AG09319 (cell line): ENCODE data around the gene GUCY1A1.

Experiments
- DNase-seq: peaks from one replicate; pipeline ENCODE4 v3.0.0-alpha.2; 2010; ENCODE audit warnings: low read depth; ENCODE audit errors: extremely low read depth
- CTCF ChIP-seq: IDR thresholded peaks from 2 replicates; pipeline ENCODE4 v1.5.1; 2011; ENCODE audit warnings: low read depth, mild to moderate bottlenecking, inconsistent platforms, low read length, moderate library complexity

The GUCY1A1 gene

GRCh38 chr4:155773196-155773800 is 106.7 kb downstream of the GUCY1A1 start:
- no peak for DNase-seq
- no peak for TF ChIP-seq CTCF

DNA sequence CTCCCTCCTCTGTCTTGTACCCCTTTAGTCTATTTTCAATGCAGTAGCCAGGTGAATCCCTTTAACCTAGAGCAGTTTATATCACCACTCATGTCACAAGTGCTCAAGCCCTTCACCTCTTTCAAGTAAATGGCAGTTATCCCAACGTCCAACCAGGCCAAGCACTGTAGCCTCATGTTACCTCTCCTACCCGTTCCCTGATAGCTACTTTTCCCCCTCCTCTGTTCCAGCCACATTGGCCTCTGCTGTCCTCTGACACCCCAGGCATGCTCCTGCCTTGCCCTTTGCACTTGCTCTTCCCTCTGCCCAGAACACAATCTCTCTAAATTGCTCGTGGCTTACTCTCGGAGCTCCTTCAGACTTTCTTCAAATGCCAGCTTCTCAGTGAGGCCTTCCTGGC is 107.4 kb downstream of the GUCY1A1 start:
- DNase-seq, result no peak
- TF ChIP-seq CTCF, result no peak

GRCh38 chr4:155777971-155778735 is 111.5 kb downstream of the GUCY1A1 start:
- no peak for TF ChIP-seq CTCF
- DNase-seq, result peak; percentile 15

DNA sequence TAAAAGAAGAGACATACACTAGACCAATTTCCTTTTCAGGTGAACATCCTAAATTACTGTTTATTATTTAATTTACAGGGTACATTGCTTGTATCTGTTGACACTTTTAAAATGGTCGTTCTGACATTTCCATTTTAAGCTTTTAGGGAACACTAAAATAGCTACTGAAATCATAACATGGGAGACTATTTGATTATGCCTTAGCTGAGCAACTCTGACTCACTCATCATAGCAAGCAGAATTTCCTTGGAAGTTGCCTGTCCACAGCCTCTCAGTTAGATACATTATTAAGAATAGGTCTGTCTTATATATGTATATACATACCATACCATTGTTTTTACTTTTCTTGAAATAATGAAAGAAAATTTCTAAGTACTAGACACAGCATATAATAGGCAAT is 114.1 kb downstream of the GUCY1A1 start:
- no peak for TF ChIP-seq CTCF
- no peak for DNase-seq

- no peak for TF ChIP-seq CTCF
- DNase-seq, result no peak
These were observed 114.7 kb downstream of the GUCY1A1 start for GRCh38 chr4:155781249-155781831.
